GM12878 (cell line): ENCODE results near the gene STXBP4. TPM values are rescaled to one million over a fixed set of nuclear protein-coding genes. Genes with fewer than 3 reads are reported as not detected.

ENCODE experiments used
- ATAC-seq: fragments of 200-7000 bp; cut with Tn5 transposase; 3 replicates; pipeline ENCODE4 v1.9.1; 2020; ENCODE audit warnings: mild to moderate bottlenecking, moderate library complexity
- BruUV-seq: library from RNA; stranded (reverse); fragments of 400-500 nt; replicated peaks from 2 replicates; lab custom pipeline; 2021; lab: Mats Ljungman, UMichigan
- CTCF ChIA-PET: fragments of 300-600 bp; sonication (Branson Sonifier 250); formaldehyde crosslinking; extraction: SDS; loops from one replicate; lab custom pipeline; 2021; ENCODE audit warnings: inconsistent platforms; lab: Yijun Ruan, JAX
- POLR2A ChIA-PET: fragments of 350-600 bp; formaldehyde crosslinking; extraction: SDS; loops from one replicate; lab custom pipeline; 2021; ENCODE audit warnings: inconsistent platforms; lab: Charles Lee
- RAD21 ChIA-PET: fragments of 300-600 bp; sonication (Branson Sonifier 250); formaldehyde crosslinking; loops from one replicate; lab custom pipeline; 2023; ENCODE audit warnings: antibody characterized with exemption; ENCODE audit not compliant: unreplicated experiment; lab: Charles Lee
- SMC1A ChIA-PET: fragments of 300-600 bp; sonication (Branson Sonifier 250); formaldehyde crosslinking; loops from one replicate; lab custom pipeline; 2023; ENCODE audit not compliant: unreplicated experiment, uncharacterized antibody; lab: Charles Lee
- DNase-seq: peaks from one replicate; pipeline ENCODE4 v3.0.0-alpha.2; 2011; ENCODE audit warnings: low read depth, low spot score
- FAIRE-seq: peaks from 3 replicates; lab custom pipeline; 2011; peaks lifted over from hg19 to GRCh38; lab: Jason Lieb, UNC
- H2AFZ ChIP-seq: 2 replicates; pipeline ENCODE4 v1.6.0; 2011; ENCODE audit warnings: low read depth, low read length, control low read depth; ENCODE audit not compliant: control insufficient read depth
- H3K27ac ChIP-seq: 2 replicates; pipeline ENCODE4 v1.5.1; 2011; ENCODE audit warnings: control low read depth; ENCODE audit not compliant: control insufficient read depth, insufficient read depth
- H3K27me3 ChIP-seq, 2 experiments: replicated peaks in 1 of 2; 2 replicates each; pipeline versions ENCODE4 v1.6.0 to v1.6.1; 2011; ENCODE audit warnings: low read length in 1 of 2; ENCODE audit not compliant: control insufficient read depth in 2 of 2, insufficient read depth in 2 of 2
- H3K36me3 ChIP-seq, 2 experiments: 2 replicates each; pipeline ENCODE4 v1.5.1; 2011; ENCODE audit warnings: low read length in 1 of 2; ENCODE audit not compliant: control insufficient read depth in 2 of 2, insufficient read depth in 2 of 2
- H3K4me1 ChIP-seq: 2 replicates; pipeline ENCODE4 v1.6.1; 2011; ENCODE audit warnings: mild to moderate bottlenecking, low read length, moderate library complexity, mixed read lengths; ENCODE audit not compliant: control insufficient read depth, insufficient read depth
- H3K4me2 ChIP-seq: 2 replicates; pipeline ENCODE4 v1.6.0; 2011; ENCODE audit warnings: control low read depth; ENCODE audit not compliant: control insufficient read depth, insufficient read depth
- H3K4me3 ChIP-seq: fragments of 200-600 bp; sonication (generic); 2 replicates; pipeline ENCODE4 v1.5.1; 2016
- H3K79me2 ChIP-seq: 2 replicates; pipeline ENCODE4 v1.6.0; 2011; ENCODE audit warnings: low read length; ENCODE audit not compliant: control insufficient read depth, insufficient read depth
- H3K9ac ChIP-seq: 2 replicates; pipeline ENCODE4 v1.8.0; 2011; ENCODE audit warnings: low read length, control low read depth, mixed read lengths; ENCODE audit not compliant: control insufficient read depth, insufficient read depth
- H3K9me3 ChIP-seq: replicated peaks from 3 replicates; pipeline ENCODE4 v1.5.1; 2011; ENCODE audit warnings: mild to moderate bottlenecking, low read length; ENCODE audit not compliant: control insufficient read depth, insufficient read depth
- H4K20me1 ChIP-seq: 2 replicates; pipeline ENCODE4 v1.6.0; 2011; ENCODE audit not compliant: control insufficient read depth, insufficient read depth
- BHLHE40 ChIP-seq, 2 experiments: fragments of 450-650 bp in 1 of 2; IDR thresholded peaks; 2 replicates each; pipeline ENCODE4 v1.6.1; 2011 to 2017; ENCODE audit warnings: low read depth in 2 of 2, borderline replicate concordance in 1 of 2, improper control_type of control experiment in 1 of 2, low read length in 1 of 2, mild to moderate bottlenecking in 1 of 2
- CBX3 ChIP-seq: fragments of 200-600 bp; sonication (generic); IDR thresholded peaks from 2 replicates; pipeline ENCODE4 v1.6.1; 2016; ENCODE audit warnings: low read depth, borderline replicate concordance
- CTCF ChIP-seq, 3 experiments: IDR thresholded peaks in 2 of 3; conservative IDR thresholded peaks in 1 of 3; 2 replicates each; pipeline ENCODE4 v1.5.1; 2011; ENCODE audit warnings: low read depth in 3 of 3, low read length in 3 of 3, mild to moderate bottlenecking in 3 of 3, control low read depth in 2 of 3, moderate library complexity in 2 of 3, inconsistent platforms in 1 of 3, mixed read lengths in 1 of 3; ENCODE audit not compliant: control insufficient read depth in 2 of 3, insufficient read depth in 1 of 3; ENCODE audit errors: extremely low read depth in 1 of 3
- FOXK2 ChIP-seq: fragments of 450-650 bp; IDR thresholded peaks from 2 replicates; pipeline ENCODE4 v1.6.1; 2017; ENCODE audit warnings: mild to moderate bottlenecking, moderate library complexity
- MEF2B ChIP-seq: fragments of 450-650 bp; IDR thresholded peaks from 2 replicates; pipeline ENCODE4 v1.6.1; 2018; ENCODE audit warnings: mild to moderate bottlenecking, moderate library complexity; ENCODE audit not compliant: partially characterized antibody, poor library complexity, severe bottlenecking
- PKNOX1 ChIP-seq: fragments of 450-650 bp; IDR thresholded peaks from 2 replicates; pipeline ENCODE4 v1.6.1; 2016; ENCODE audit warnings: mild to moderate bottlenecking
- REST ChIP-seq: IDR thresholded peaks from 2 replicates; pipeline ENCODE4 v1.6.1; 2012; ENCODE audit warnings: mild to moderate bottlenecking, low read depth, low read length
- RFX5 ChIP-seq: IDR thresholded peaks from 2 replicates; pipeline ENCODE4 v1.6.1; 2011; ENCODE audit warnings: low read depth, low read length, improper control_type of control experiment
- SMAD5 ChIP-seq: IDR thresholded peaks from 2 replicates; pipeline ENCODE4 v1.6.1; 2016; ENCODE audit warnings: antibody characterized with exemption, low read depth
- WRNIP1 ChIP-seq: IDR thresholded peaks from 2 replicates; pipeline ENCODE4 v1.6.1; 2011; ENCODE audit warnings: low read depth, low read length, improper control_type of control experiment, borderline replicate concordance
- YBX1 ChIP-seq: fragments of 450-650 bp; IDR thresholded peaks from 2 replicates; pipeline ENCODE4 v1.6.1; 2016; ENCODE audit warnings: antibody characterized with exemption
- WGBS: methylation state at CpG from one replicate; pipeline ENCODE4 v1.1.6; 2016; ENCODE audit warnings: low lambda C conversion rate; ENCODE audit not compliant: insufficient replicate concordance, insufficient coverage; ENCODE audit errors: missing lambda C conversion rate; 5-methylcytosine and 5-hydroxymethylcytosine counted together
- in situ Hi-C: fragments of 300-500 bp; cut with MboI; formaldehyde crosslinking; loops from 9 replicates; pipeline ENCODE4 v1.14.3; 2018; ENCODE audit warnings: mixed read lengths
- intact Hi-C: fragments of 100-400 bp; cut with micrococcal nuclease; formaldehyde crosslinking; loops from one replicate; pipeline ENCODE4 v1.14.2; 2022; ENCODE audit not compliant: unreplicated experiment
- polyA plus RNA-seq, 11 experiments: library from polyadenylated mRNA; depleted of rRNA in 4 of 11; unstranded in 6 of 11; stranded (reverse) in 5 of 11; fragments of >200 nt; fragmentation: Nextera tagmentation in 4 of 11; fragmentation: Illumina TruSeq in 1 of 11; extraction: Ambion mirVana in 4 of 11; extraction: Trizol in 1 of 11; gene quantifications; 1 replicate in 1 of 11; 2 replicates in 10 of 11; pipeline versions ENCODE4 v1.2.1 to v1.2.3, GENCODE V29; 2011 to 2016; ENCODE audit warnings: inconsistent platforms in 2 of 11, missing spikeins in 2 of 11, low read depth in 1 of 11
- total RNA-seq, 4 experiments: library from RNA; depleted of rRNA in 3 of 4; stranded (reverse); fragments of >200 nt in 3 of 4; fragmentation: Illumina TruSeq in 1 of 4; extraction: Trizol in 1 of 4; gene quantifications; 2 replicates each; pipeline versions ENCODE4 v1.2.1 to v1.2.3, GENCODE V29; 2013 to 2021
- TF ChIP-seq, protein P1 (sequence below): IDR thresholded peaks from 2 replicates; pipeline ENCODE4 v1.6.1; 2012; ENCODE audit warnings: low read depth, low read length, improper control_type of control experiment

The STXBP4 gene
- total and polyA plus RNA-seq, 10 of the 15 experiments (the other 5 are each of a cell fraction or from before 2014, with no cell fraction given): 4.3 to 11.0 (median 6.7) TPM

DNA sequence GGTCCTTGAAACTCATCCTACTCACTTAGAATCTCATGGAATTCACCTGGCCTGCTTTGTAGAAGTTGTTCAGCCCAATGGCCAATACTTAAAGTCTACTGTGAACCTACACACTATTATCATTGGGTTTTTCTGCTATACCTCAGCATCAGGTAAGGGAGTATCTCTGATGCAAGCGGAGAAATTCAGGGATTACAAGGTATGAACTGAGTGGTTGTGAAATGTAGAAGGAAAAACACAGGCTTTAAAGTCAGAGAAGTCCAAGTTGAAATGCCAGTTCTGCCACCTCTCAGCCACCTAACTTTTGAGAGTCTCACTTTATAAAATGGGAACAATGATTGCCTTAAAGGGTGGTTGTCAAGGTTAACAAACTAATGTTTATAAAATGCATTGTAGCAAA, 31.1 kb upstream of the STXBP4 start:
- FAIRE-seq (no peak), DNase-seq (no peak), ATAC-seq (no peak)
- 94% methylated on average over 1 of the region's 1 CpG for WGBS
- no peak overlapping the region for H3K4me3 ChIP-seq
- no peaks in the 10 kb centered on the region for H3K4me1 ChIP-seq
- H3K4me2 ChIP-seq: no peak overlapping the region
- ChIA-PET POLR2A (no interaction called here), RAD21 (no interaction called here), CTCF (no interaction called here), SMC1A (no interaction called here)
- BruUV-seq: no TSS peak
- intact Hi-C loops: no loop called here
- H4K20me1 ChIP-seq: no peaks in the 10 kb centered on the region
- no peak overlapping the region for H3K27ac ChIP-seq
- no peaks in the 10 kb centered on the region for H3K79me2 ChIP-seq
- no peaks in the 10 kb centered on the region for H3K27me3 ChIP-seq
- TF ChIP-seq PKNOX1 (no peak), REST (no peak), RFX5 (no peak), BHLHE40 (IDR thresholded peaks at IDR 0.05; ENCODE audit: borderline replicate concordance in 1 of 2, low read depth in 2 of 2, low read length in 1 of 2) (no peak), MEF2B (no peak), WRNIP1 (no peak), CTCF (IDR thresholded peaks at IDR 0.05 in 2 of 3, conservative IDR thresholded peaks at IDR 0.05 in 1 of 3; ENCODE audit: control insufficient read depth in 2 of 3, extremely low read depth in 1 of 3, insufficient read depth in 1 of 3, low read depth in 3 of 3, low read length in 3 of 3) (no peak), SMAD5 (no peak), YBX1 (no peak), CBX3 (no peak), FOXK2 (no peak)
- TF ChIP-seq, protein P1, sequence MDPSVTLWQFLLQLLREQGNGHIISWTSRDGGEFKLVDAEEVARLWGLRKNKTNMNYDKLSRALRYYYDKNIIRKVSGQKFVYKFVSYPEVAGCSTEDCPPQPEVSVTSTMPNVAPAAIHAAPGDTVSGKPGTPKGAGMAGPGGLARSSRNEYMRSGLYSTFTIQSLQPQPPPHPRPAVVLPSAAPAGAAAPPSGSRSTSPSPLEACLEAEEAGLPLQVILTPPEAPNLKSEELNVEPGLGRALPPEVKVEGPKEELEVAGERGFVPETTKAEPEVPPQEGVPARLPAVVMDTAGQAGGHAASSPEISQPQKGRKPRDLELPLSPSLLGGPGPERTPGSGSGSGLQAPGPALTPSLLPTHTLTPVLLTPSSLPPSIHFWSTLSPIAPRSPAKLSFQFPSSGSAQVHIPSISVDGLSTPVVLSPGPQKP: no peak
- in situ Hi-C loops: no loop called here
- no peak overlapping the region for H3K9ac ChIP-seq
- no peaks in the 10 kb centered on the region for H3K9me3 ChIP-seq
- no peak overlapping the region for H2AFZ ChIP-seq
- no peaks in the 10 kb centered on the region for H3K36me3 ChIP-seq
